ENCODE data around the gene SERPIND1.
"Not testable (repeated sequence)": the region's sequence is repeated elsewhere in the genome, so short reads cannot be mapped to it uniquely, and the experiment has no call there.

The SERPIND1 gene

DNA sequence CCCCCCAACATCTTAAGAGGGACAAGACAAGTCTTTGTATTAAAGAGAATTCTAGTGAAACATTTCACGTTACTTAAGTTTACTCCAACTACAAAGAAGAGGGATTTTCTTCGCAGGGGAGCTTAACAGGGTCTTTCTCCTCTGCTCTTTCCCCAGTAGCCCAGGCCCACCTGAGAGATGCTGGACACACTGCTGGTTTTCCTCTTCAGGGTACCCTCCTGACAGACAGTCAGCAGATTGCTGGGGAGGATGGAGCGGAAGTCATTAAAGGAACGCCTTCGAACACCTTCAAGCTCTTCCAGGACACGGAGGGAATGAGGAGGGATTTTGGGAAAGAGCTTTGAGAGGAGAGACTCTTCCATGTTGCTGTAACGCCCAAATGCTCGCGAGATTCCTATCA, 45.6 kb downstream of the SERPIND1 start:
- Histone ChIP-seq H3K36me3 (ENCODE audit: control insufficient read depth in 2 of 2, insufficient read depth in 1 of 2, low read length in 2 of 2) (peaks cover 28 to 73% of the 10 kb centered on the region in 2 experiments), H3K4me3 (ENCODE audit: low read depth, low read length) (no peak overlapping the region), H3K4me1 (ENCODE audit: control insufficient read depth, insufficient read depth, low read length) (no peaks in the 10 kb centered on the region), H3K9me3 (ENCODE audit: control insufficient read depth, insufficient read depth, low read depth, low read length) (no peaks in the 10 kb centered on the region), H3K27ac (ENCODE audit: extremely low read depth, low read depth, low read length) (no peak overlapping the region)
- CTCF ChIA-PET: interaction anchor here (0.6 kb wide), 1 partner anchor 252 kb away, joined by 3 read pairs; no protein-coding TSS in a partner anchor
- TF ChIP-seq ZBTB7A (tag by site-specific recombination; IDR thresholded peaks at IDR 0.05; ENCODE audit: low read depth) (no peak), OVOL3 (tag by site-specific recombination; IDR thresholded peaks at IDR 0.05) (no peak), ZNF394 (tag by site-specific recombination; IDR thresholded peaks at IDR 0.05; ENCODE audit: borderline replicate concordance) (no peak), ZNF792 (tag by site-specific recombination; IDR thresholded peaks at IDR 0.05) (no peak), ZNF629 (tag by site-specific recombination; IDR thresholded peaks at IDR 0.05) (no peak), KLF9 (tag by site-specific recombination; IDR thresholded peaks at IDR 0.05; ENCODE audit: low read depth) (no peak), SALL2 (tag by site-specific recombination; IDR thresholded peaks at IDR 0.05; ENCODE audit: borderline replicate concordance) (no peak), BCL11B (tag by site-specific recombination; IDR thresholded peaks at IDR 0.05; ENCODE audit: low read depth) (no peak), ZNF350 (tag by site-specific recombination; IDR thresholded peaks at IDR 0.05) (no peak), ZNF660 (tag by site-specific recombination; IDR thresholded peaks at IDR 0.05) (no peak), ZNF302 (tag by site-specific recombination; IDR thresholded peaks at IDR 0.05; ENCODE audit: low read depth) (no peak), ZFP69B (tag by site-specific recombination; IDR thresholded peaks at IDR 0.05) (no peak), ZNF776 (tag by site-specific recombination; IDR thresholded peaks at IDR 0.05; ENCODE audit: borderline replicate concordance) (no peak), ZNF560 (tag by site-specific recombination; IDR thresholded peaks at IDR 0.05; ENCODE audit: borderline replicate concordance) (no peak)
- TF ChIP-seq, protein P1, sequence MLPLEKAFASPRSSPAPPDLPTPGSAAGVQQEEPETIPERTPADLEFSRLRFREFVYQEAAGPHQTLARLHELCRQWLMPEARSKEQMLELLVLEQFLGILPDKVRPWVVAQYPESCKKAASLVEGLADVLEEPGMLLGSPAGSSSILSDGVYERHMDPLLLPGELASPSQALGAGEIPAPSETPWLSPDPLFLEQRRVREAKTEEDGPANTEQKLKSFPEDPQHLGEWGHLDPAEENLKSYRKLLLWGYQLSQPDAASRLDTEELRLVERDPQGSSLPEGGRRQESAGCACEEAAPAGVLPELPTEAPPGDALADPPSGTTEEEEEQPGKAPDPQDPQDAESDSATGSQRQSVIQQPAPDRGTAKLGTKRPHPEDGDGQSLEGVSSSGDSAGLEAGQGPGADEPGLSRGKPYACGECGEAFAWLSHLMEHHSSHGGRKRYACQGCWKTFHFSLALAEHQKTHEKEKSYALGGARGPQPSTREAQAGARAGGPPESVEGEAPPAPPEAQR (tag by site-specific recombination; IDR thresholded peaks at IDR 0.05): no peak
- TF ChIP-seq, protein P2, sequence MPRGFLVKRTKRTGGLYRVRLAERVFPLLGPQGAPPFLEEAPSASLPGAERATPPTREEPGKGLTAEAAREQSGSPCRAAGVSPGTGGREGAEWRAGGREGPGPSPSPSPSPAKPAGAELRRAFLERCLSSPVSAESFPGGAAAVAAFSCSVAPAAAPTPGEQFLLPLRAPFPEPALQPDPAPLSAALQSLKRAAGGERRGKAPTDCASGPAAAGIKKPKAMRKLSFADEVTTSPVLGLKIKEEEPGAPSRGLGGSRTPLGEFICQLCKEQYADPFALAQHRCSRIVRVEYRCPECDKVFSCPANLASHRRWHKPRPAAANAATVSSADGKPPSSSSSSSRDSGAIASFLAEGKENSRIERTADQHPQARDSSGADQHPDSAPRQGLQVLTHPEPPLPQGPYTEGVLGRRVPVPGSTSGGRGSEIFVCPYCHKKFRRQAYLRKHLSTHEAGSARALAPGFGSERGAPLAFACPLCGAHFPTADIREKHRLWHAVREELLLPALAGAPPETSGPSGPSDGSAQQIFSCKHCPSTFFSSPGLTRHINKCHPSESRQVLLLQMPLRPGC (tag by site-specific recombination; IDR thresholded peaks at IDR 0.05): no peak
- TF ChIP-seq, protein P3, sequence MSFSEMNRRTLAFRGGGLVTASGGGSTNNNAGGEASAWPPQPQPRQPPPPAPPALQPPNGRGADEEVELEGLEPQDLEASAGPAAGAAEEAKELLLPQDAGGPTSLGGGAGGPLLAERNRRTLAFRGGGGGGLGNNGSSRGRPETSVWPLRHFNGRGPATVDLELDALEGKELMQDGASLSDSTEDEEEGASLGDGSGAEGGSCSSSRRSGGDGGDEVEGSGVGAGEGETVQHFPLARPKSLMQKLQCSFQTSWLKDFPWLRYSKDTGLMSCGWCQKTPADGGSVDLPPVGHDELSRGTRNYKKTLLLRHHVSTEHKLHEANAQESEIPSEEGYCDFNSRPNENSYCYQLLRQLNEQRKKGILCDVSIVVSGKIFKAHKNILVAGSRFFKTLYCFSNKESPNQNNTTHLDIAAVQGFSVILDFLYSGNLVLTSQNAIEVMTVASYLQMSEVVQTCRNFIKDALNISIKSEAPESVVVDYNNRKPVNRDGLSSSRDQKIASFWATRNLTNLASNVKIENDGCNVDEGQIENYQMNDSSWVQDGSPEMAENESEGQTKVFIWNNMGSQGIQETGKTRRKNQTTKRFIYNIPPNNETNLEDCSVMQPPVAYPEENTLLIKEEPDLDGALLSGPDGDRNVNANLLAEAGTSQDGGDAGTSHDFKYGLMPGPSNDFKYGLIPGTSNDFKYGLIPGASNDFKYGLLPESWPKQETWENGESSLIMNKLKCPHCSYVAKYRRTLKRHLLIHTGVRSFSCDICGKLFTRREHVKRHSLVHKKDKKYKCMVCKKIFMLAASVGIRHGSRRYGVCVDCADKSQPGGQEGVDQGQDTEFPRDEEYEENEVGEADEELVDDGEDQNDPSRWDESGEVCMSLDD (tag by site-specific recombination; IDR thresholded peaks at IDR 0.05): no peak
- TF ChIP-seq, protein P4, sequence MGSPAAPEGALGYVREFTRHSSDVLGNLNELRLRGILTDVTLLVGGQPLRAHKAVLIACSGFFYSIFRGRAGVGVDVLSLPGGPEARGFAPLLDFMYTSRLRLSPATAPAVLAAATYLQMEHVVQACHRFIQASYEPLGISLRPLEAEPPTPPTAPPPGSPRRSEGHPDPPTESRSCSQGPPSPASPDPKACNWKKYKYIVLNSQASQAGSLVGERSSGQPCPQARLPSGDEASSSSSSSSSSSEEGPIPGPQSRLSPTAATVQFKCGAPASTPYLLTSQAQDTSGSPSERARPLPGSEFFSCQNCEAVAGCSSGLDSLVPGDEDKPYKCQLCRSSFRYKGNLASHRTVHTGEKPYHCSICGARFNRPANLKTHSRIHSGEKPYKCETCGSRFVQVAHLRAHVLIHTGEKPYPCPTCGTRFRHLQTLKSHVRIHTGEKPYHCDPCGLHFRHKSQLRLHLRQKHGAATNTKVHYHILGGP (tag by site-specific recombination; IDR thresholded peaks at IDR 0.05): no peak
- POLR2A ChIA-PET: no interaction called here

DNA sequence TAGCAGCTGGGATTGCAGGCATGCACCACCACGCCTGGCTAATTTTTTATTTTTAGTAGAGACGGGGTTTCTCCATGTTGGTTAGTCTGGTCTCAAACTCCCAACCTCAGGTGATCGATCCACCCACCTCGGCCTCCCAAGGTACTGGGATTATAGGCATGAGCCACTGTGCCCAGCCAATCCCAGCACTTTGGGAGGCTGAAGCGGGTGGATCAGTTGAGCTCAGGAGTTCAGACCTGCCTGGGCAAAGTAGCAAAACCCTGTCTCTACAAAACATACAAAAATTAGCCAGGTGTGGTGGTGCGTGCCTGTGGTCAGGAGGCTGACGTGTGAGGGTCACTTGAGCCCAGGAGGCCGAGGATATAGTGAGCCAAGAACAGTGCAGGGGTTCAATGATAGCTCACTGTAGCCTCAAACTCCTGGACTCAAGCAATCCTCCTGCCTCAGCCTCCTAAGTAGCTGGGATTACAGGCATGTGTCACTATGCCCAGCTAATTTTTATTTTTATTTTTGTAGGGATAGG, 47.9 kb downstream of the SERPIND1 start:
- ChIA-PET POLR2A (interaction anchor here (0.7 kb wide), 1 partner anchor 35 kb away, joined by 3 read pairs; no protein-coding TSS in a partner anchor), CTCF (interaction anchor here (0.7 to 0.9 kb wide), 3 partner anchors 10 to 509 kb away, joined by 3 to 6 read pairs (median 4); no protein-coding TSS in a partner anchor)
- H3K27ac ChIP-seq (ENCODE audit: extremely low read depth, low read depth, low read length); H3K4me1 ChIP-seq (ENCODE audit: control insufficient read depth, insufficient read depth, low read length); H3K9me3 ChIP-seq (ENCODE audit: control insufficient read depth, insufficient read depth, low read depth, low read length); H3K4me3 ChIP-seq (ENCODE audit: low read depth, low read length): not testable (repeated sequence)
- H3K36me3 ChIP-seq (ENCODE audit: control insufficient read depth in 2 of 2, insufficient read depth in 1 of 2, low read length in 2 of 2): peaks cover 22 to 70% of the 10 kb centered on the region in 2 experiments

All from HEK293 (cell line).